SU-DHL-6 (cell line): ENCODE data around the gene PDAP1.

Experiments
- H2AFZ ChIP-seq: fragments of 200-600 bp; sonication (generic); 2 replicates; pipeline ENCODE4 v1.6.1; 2014; ENCODE audit warnings: low read depth, mild to moderate bottlenecking, moderate library complexity, mixed read lengths, antibody characterized with exemption, low read length; ENCODE audit not compliant: severe bottlenecking
- H3F3A ChIP-seq: fragments of 200-600 bp; shearing (Covaris generic); 2 replicates; pipeline ENCODE4 v1.6.0; 2016; ENCODE audit warnings: antibody characterized with exemption, mild to moderate bottlenecking; ENCODE audit not compliant: insufficient read depth
- H3K27ac ChIP-seq: fragments of 200-600 bp; sonication (generic); 2 replicates; pipeline ENCODE4 v1.5.1; 2016; ENCODE audit warnings: low read depth, mild to moderate bottlenecking, low read length, moderate library complexity, mixed read lengths
- H3K27me3 ChIP-seq: fragments of 200-600 bp; sonication (generic), shearing (Covaris generic); 2 replicates; pipeline ENCODE4 v1.6.0; 2014; ENCODE audit warnings: mild to moderate bottlenecking, low read length
- H3K36me3 ChIP-seq: fragments of 200-600 bp; sonication (generic); 2 replicates; pipeline ENCODE4 v1.6.1; 2014; ENCODE audit warnings: mild to moderate bottlenecking, low read length, mixed read lengths
- H3K4me2 ChIP-seq: fragments of 300-600, 200-600 bp; shearing (Covaris generic), sonication (generic); 2 replicates; pipeline ENCODE4 v1.6.0; 2014; ENCODE audit warnings: low read length, low read depth, mild to moderate bottlenecking; ENCODE audit not compliant: poor library complexity, severe bottlenecking
- H3K4me3 ChIP-seq: fragments of 200-600 bp; sonication (generic); 2 replicates; pipeline ENCODE4 v1.5.1; 2014; ENCODE audit warnings: antibody characterized with exemption, low read length, mild to moderate bottlenecking, mixed read lengths; ENCODE audit not compliant: insufficient read depth, poor library complexity, severe bottlenecking
- H3K79me2 ChIP-seq: fragments of 200-600 bp; sonication (generic); 2 replicates; pipeline ENCODE4 v1.6.1; 2014; ENCODE audit warnings: mild to moderate bottlenecking, low read length, moderate library complexity; ENCODE audit not compliant: insufficient read depth
- H3K9ac ChIP-seq: fragments of 200-600 bp; sonication (generic); 2 replicates; pipeline ENCODE4 v1.7.0; 2014; ENCODE audit warnings: mild to moderate bottlenecking, low read length
- H3K9me2 ChIP-seq: fragments of 200-600 bp; sonication (generic); replicated peaks from 2 replicates; pipeline ENCODE4 v1.6.1; 2014; ENCODE audit warnings: low read length; ENCODE audit not compliant: insufficient read depth
- H3K9me3 ChIP-seq: fragments of 200-600 bp; sonication (generic); 2 replicates; pipeline ENCODE4 v1.6.1; 2014; ENCODE audit warnings: low read length, mixed read lengths; ENCODE audit not compliant: insufficient read depth
- H4K20me1 ChIP-seq: fragments of 200-600 bp; sonication (generic); 2 replicates; pipeline ENCODE4 v1.6.1; 2014; ENCODE audit warnings: low read depth, mild to moderate bottlenecking, antibody characterized with exemption, low read length, moderate library complexity, mixed read lengths
- CTCF ChIP-seq: fragments of 200-600 bp; sonication (generic); IDR thresholded peaks from one replicate; pipeline ENCODE4 v1.5.1; 2017; ENCODE audit warnings: antibody characterized with exemption, mild to moderate bottlenecking, low read length, moderate library complexity; ENCODE audit not compliant: insufficient read depth, poor library complexity, severe bottlenecking
- EZH2phosphoT487 ChIP-seq: fragments of 200-600 bp; sonication (generic), shearing (Covaris generic); conservative IDR thresholded peaks from 2 replicates; pipeline ENCODE4 v1.6.1; 2018; ENCODE audit warnings: mild to moderate bottlenecking, antibody characterized with exemption, low read length, moderate library complexity, mixed read lengths

PDAP1 gene

GRCh38 chr7:99390941-99391602 is 17.3 kb downstream of the PDAP1 start:
- no peak overlapping the region for H2AFZ ChIP-seq
- TF ChIP-seq EZH2phosphoT487 (no peak), CTCF (no peak)
- H3K4me3 ChIP-seq, result no peak overlapping the region

GRCh38 chr7:99389772-99390171 is 18.6 kb downstream of the PDAP1 start:
- H4K20me1 ChIP-seq, result no peaks in the 10 kb centered on the region
- H3K79me2 ChIP-seq, result peaks cover 5% of the 10 kb centered on the region; the same call in 1 of the 2 replicates
- H3K27me3 ChIP-seq, result no peaks in the 10 kb centered on the region
- peaks cover 12% of the 10 kb centered on the region for H3F3A ChIP-seq
- H3K36me3 ChIP-seq, result no peaks in the 10 kb centered on the region
- H3K4me2 ChIP-seq, result no peak overlapping the region
- H3K9ac ChIP-seq, result no peak overlapping the region
- no peak overlapping the region for H2AFZ ChIP-seq
- H3K4me3 ChIP-seq, result no peak overlapping the region
- no peaks in the 10 kb centered on the region for H3K9me2 ChIP-seq
- no peak overlapping the region for H3K27ac ChIP-seq
- TF ChIP-seq CTCF, result no peak
- TF ChIP-seq EZH2phosphoT487, result no peak
- no peaks in the 10 kb centered on the region for H3K9me3 ChIP-seq

More at GRCh38 chr7:99390941-99391602, 17.3 kb downstream of the PDAP1 start:
- Histone ChIP-seq H3K79me2 (no peaks in the 10 kb centered on the region), H3K4me2 (no peak overlapping the region), H3K9me2 (no peaks in the 10 kb centered on the region), H3K27ac (no peak overlapping the region), H3K27me3 (no peaks in the 10 kb centered on the region), H3K9me3 (no peaks in the 10 kb centered on the region), H3K9ac (no peak overlapping the region), H4K20me1 (no peaks in the 10 kb centered on the region; the same call in 1 of the 2 replicates), H3F3A (peaks cover 25% of the 10 kb centered on the region), H3K36me3 (no peaks in the 10 kb centered on the region)

GRCh38 chr7:99387912-99388311 is 20.5 kb downstream of the PDAP1 start:
- no peaks in the 10 kb centered on the region for H3K9me3 ChIP-seq
- H2AFZ ChIP-seq, result no peak overlapping the region
- no peak overlapping the region for H3K4me3 ChIP-seq
- H3K27ac ChIP-seq, result no peak overlapping the region
- no peak overlapping the region for H3K9ac ChIP-seq
- H3K27me3 ChIP-seq, result no peaks in the 10 kb centered on the region
- no peak for TF ChIP-seq CTCF
- TF ChIP-seq EZH2phosphoT487, result no peak
- H3F3A ChIP-seq, result peaks cover 5% of the 10 kb centered on the region; the same call in 1 of the 2 replicates
- peaks cover 22% of the 10 kb centered on the region; the same call in 1 of the 2 replicates for H3K79me2 ChIP-seq
- peaks cover 5% of the 10 kb centered on the region; the same call in 1 of the 2 replicates for H4K20me1 ChIP-seq
- H3K4me2 ChIP-seq, result no peak overlapping the region
- H3K36me3 ChIP-seq, result no peaks in the 10 kb centered on the region
- H3K9me2 ChIP-seq, result no peaks in the 10 kb centered on the region
